SW480 (cell line): ENCODE measurements around the gene MPC1.

Source experiments
- DNase-seq: peaks from one replicate; pipeline ENCODE4 v3.0.0-alpha.2; 2016; ENCODE audit warnings: low spot score

The MPC1 gene

GRCh38 chr6:166382933-166383801 is at the start of gene MPC1:
Gene MPC1 (minus strand): TSS chr6:166382940. CDS start chr6:166382876, 64 bp downstream.
- peak; percentile 91 for DNase-seq

GRCh38 chr6:166430269-166430668 is 47.5 kb upstream of the MPC1 start:
- no peak for DNase-seq

- DNase-seq: no peak
Observed at GRCh38 chr6:166424431-166424830, 41.7 kb upstream of the MPC1 start.

GRCh38 chr6:166423781-166424180 is 41.0 kb upstream of the MPC1 start:
- DNase-seq: no peak

- no peak for DNase-seq
Observed at GRCh38 chr6:166423051-166423745, 40.5 kb upstream of the MPC1 start.

- DNase-seq: no peak
Observed at GRCh38 chr6:166422201-166422940, 39.6 kb upstream of the MPC1 start.

GRCh38 chr6:166420351-166420750 is 37.6 kb upstream of the MPC1 start:
- DNase-seq: no peak

- no peak for DNase-seq
Observed at GRCh38 chr6:166419717-166420116, 37.0 kb upstream of the MPC1 start.

GRCh38 chr6:166419286-166419685 is 36.5 kb upstream of the MPC1 start:
- peak; percentile 79 for DNase-seq

GRCh38 chr6:166418691-166419143 is 36.0 kb upstream of the MPC1 start:
- no peak for DNase-seq

GRCh38 chr6:166417285-166417691 is 34.5 kb upstream of the MPC1 start:
- DNase-seq: no peak

- DNase-seq: no peak
Observed at GRCh38 chr6:166415833-166416347, 33.1 kb upstream of the MPC1 start.

- no peak for DNase-seq
Observed at GRCh38 chr6:166415306-166415705, 32.6 kb upstream of the MPC1 start.

- DNase-seq: no peak
Observed at GRCh38 chr6:166413491-166413951, 30.8 kb upstream of the MPC1 start.

GRCh38 chr6:166412911-166413384 is 30.2 kb upstream of the MPC1 start:
- no peak for DNase-seq

GRCh38 chr6:166412156-166412910 is 29.6 kb upstream of the MPC1 start:
- no peak for DNase-seq

GRCh38 chr6:166411721-166412151 is 29.0 kb upstream of the MPC1 start:
- DNase-seq: no peak

- no peak for DNase-seq
Observed at GRCh38 chr6:166411271-166411670, 28.5 kb upstream of the MPC1 start.

- no peak for DNase-seq
Observed at GRCh38 chr6:166410426-166410935, 27.7 kb upstream of the MPC1 start.

- DNase-seq: no peak
Observed at GRCh38 chr6:166408936-166409755, 26.4 kb upstream of the MPC1 start.
